Left kidney (tissue), 2 donors: ENCODE measurements around the gene ADAMTSL5. TPM values are rescaled to one million over a fixed set of nuclear protein-coding genes. Genes with fewer than 3 reads are reported as not detected.

Experiments
- DNase-seq: peaks from one replicate; pipeline ENCODE4 v3.0.0-alpha.2; 2013
- polyA plus RNA-seq: library from polyadenylated mRNA; unstranded; fragments of 120-200 nt; gene quantifications from one replicate; pipeline ENCODE4 v1.2.1, GENCODE V29; 2013; ENCODE audit not compliant: insufficient read length

Gene ADAMTSL5
- polyA plus RNA-seq, 1 donor, result 0.27 TPM

GRCh38 chr19:1495799-1496713, 16.8 kb downstream of the ADAMTSL5 start:
- no peak for DNase-seq

- no peak for DNase-seq
These were observed 17.6 kb downstream of the ADAMTSL5 start for GRCh38 chr19:1495051-1495798.

GRCh38 chr19:1494115-1494815, 18.6 kb downstream of the ADAMTSL5 start:
- DNase-seq, result no peak

GRCh38 chr19:1492474-1493006, 20.3 kb downstream of the ADAMTSL5 start:
- no peak for DNase-seq

- DNase-seq, result no peak
These were observed 21.0 kb downstream of the ADAMTSL5 start for GRCh38 chr19:1491849-1492170.

- no peak for DNase-seq
These were observed 21.5 kb downstream of the ADAMTSL5 start, which contains the start of gene REEP6 for GRCh38 chr19:1491114-1491848. TSS of gene REEP6 (plus strand) at chr19:1491181. CDS start at chr19:1491270, 89 bp downstream.

GRCh38 chr19:1490311-1491113, 22.3 kb downstream of the ADAMTSL5 start, which contains the start of gene PCSK4:
TSS of gene PCSK4 (minus strand) at chr19:1490350. CDS start at chr19:1490346, 4 bp downstream.
- DNase-seq, result peak; percentile 99

GRCh38 chr19:1489463-1490310, 23.1 kb downstream of the ADAMTSL5 start:
- no peak for DNase-seq

GRCh38 chr19:1488282-1488601, 24.6 kb downstream of the ADAMTSL5 start:
- no peak for DNase-seq

GRCh38 chr19:1487576-1488281, 25.1 kb downstream of the ADAMTSL5 start:
- no peak for DNase-seq

GRCh38 chr19:1486720-1487575, 25.9 kb downstream of the ADAMTSL5 start:
- DNase-seq, result no peak

GRCh38 chr19:1483979-1484428, 28.8 kb downstream of the ADAMTSL5 start:
- DNase-seq, result no peak

- no peak for DNase-seq
These were observed 29.5 kb downstream of the ADAMTSL5 start for GRCh38 chr19:1483131-1483978.

- no peak for DNase-seq
These were observed 30.3 kb downstream of the ADAMTSL5 start for GRCh38 chr19:1482361-1483130.

GRCh38 chr19:1481893-1482360, 30.9 kb downstream of the ADAMTSL5 start:
- no peak for DNase-seq
